B cell (primary cell): Measurements from ENCODE around the gene ELMOD3.

Source experiments
- EZH2 ChIP-seq: IDR thresholded peaks from 2 replicates; pipeline ENCODE4 v1.6.1; 2012; ENCODE audit warnings: borderline replicate concordance, low read depth, mild to moderate bottlenecking, moderate library complexity, low read length; ENCODE audit not compliant: insufficient read depth, poor library complexity, severe bottlenecking
- TF ChIP-seq, protein P1 (sequence below): fragments of 200-600 bp; IDR thresholded peaks from one replicate; pipeline ENCODE4 v1.8.0; 2022; ENCODE audit warnings: antibody characterized with exemption, mild to moderate bottlenecking

DNA sequence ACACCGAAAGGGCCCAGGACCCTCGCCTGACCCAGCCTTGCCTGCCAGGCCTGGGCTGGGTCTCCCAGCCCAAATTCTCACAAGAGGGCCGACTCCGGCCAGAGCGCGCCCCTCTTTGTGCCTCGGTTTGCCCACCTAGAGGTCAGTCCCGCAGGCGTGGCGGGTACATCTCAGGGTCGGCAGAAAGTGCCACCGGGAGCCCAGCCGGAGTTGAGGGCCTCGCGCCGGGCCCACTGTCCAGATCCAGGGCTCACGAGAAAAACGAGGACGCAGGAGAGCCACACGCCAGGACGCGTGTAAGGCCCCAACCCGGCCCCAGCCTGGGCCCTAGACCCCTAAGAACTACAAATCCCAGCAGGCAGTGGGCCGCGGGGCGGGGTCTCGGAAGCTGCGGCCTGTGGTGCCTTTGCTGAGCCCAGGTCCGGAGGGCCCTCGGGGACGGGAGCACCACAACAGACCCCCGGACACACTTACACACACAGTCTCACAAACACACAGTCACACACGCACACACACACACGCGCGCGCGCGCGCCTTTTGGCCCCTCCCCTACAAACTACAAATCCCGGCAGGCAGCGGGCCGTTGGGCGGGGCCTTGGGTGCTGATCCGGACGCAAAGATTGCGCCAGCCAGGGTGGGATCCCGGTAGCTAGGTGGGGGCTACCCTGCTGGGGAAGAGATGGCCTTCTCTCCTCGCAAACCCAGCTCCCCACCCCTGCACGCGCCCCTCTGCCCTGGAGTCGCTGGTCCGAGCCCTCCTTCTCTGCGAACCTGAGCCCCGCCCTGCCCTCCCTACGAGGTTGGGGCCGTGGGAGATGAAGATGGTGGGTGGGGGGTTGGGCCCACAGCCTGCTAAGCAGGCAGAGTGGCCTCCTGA is 63.8 kb downstream of the ELMOD3 start, which contains the start of gene SH2D6:
- TF ChIP-seq, protein P1, sequence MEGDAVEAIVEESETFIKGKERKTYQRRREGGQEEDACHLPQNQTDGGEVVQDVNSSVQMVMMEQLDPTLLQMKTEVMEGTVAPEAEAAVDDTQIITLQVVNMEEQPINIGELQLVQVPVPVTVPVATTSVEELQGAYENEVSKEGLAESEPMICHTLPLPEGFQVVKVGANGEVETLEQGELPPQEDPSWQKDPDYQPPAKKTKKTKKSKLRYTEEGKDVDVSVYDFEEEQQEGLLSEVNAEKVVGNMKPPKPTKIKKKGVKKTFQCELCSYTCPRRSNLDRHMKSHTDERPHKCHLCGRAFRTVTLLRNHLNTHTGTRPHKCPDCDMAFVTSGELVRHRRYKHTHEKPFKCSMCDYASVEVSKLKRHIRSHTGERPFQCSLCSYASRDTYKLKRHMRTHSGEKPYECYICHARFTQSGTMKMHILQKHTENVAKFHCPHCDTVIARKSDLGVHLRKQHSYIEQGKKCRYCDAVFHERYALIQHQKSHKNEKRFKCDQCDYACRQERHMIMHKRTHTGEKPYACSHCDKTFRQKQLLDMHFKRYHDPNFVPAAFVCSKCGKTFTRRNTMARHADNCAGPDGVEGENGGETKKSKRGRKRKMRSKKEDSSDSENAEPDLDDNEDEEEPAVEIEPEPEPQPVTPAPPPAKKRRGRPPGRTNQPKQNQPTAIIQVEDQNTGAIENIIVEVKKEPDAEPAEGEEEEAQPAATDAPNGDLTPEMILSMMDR, result no peak
- TF ChIP-seq EZH2, result no peak
